Myocyte (in vitro differentiated cells): ENCODE results near the gene PIGR. TPM values are rescaled to one million over a fixed set of nuclear protein-coding genes. Genes with fewer than 3 reads are reported as not detected.
"Not testable (repeated sequence)": the region's sequence is repeated elsewhere in the genome, so short reads cannot be mapped to it uniquely, and the experiment has no call there.

Source experiments
- DNase-seq: peaks from one replicate; pipeline ENCODE4 v3.0.0-alpha.2; 2012; ENCODE audit warnings: low read depth
- total RNA-seq: library from RNA; depleted of rRNA; stranded (reverse); fragments of >200 nt; gene quantifications from 2 replicates; pipeline ENCODE4 v1.2.3, GENCODE V29; 2014

The PIGR gene
- total RNA-seq, 1 donor from 2014 or later: not detected

DNA sequence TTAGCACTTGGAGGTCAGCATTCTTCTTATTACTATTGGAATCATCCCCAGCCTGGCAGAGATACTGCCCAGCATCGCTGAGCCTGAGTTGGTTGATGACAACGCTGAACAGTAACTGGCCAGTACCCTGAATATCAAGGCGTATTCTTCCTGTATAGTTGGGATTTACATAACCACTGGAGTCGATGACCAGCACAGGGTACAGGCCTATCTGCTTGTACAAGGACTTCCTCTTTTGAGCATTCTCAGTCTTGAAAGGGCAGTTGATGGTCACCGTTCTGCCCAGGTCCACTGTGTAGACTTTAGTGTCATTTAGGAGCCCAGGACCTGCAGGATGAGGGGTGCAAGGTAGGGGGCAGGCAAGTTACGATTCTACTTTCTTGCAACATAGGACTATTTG lies 8.8 kb downstream of the PIGR start:
- DNase-seq: no peak

DNA sequence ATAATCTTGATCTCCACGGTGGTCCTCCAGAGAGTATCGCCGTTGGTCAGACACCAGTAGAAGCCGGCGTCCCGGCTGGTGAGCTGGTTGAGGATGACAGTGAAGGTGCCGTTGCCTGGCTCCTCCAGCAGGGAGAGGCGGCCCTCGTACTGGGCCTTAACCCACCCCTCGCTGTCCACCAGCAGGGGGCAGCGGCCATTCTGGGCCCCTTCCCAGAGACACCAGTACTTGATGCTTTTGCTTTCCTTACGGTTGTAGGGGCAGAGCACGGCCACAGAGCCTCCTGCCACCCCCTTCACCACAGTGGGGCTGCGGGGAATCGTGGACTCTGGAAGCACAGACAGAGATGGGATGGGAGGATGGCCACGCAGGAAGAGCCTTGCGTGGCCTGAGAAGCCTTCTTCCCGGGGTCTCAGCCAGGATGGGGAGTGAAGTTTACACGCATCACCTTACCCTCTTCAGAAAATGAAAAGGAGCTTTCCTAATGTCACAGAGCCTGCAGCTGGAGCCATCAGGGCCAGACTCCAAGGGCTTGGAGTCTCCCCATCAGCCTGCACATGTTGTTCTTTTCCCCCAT lies 10.7 kb downstream of the PIGR start:
- DNase-seq: peak; percentile 39

DNA sequence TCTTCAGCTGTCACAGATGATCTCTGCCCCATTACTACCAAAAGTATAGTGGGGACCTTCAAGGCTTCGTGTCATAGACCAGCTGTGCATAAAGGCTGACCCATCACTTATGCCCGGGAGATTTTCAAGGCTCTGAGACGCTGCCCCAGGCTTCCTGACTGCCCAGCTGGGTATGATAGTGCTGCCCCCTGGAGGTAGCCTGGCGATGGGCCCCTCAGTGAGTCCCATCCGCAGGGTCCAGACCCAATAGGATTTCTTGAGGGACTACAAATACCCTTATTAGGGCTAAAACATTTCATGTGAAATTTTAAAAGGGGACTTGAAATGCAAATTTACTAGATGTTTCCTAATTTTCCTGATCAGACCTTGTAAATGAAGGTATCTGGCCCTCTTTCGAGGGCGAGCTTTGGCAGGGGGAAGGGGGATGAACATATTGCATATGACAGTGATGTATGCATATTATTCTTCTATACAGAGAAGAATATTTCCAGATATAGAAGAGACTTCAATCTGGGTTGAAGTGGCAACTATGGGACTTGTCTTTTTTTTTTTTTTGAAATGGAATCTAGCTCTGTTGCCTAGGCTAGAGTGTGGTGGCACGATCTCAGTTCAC lies 12.8 kb downstream of the PIGR start:
- peak; percentile 28 for DNase-seq

DNA sequence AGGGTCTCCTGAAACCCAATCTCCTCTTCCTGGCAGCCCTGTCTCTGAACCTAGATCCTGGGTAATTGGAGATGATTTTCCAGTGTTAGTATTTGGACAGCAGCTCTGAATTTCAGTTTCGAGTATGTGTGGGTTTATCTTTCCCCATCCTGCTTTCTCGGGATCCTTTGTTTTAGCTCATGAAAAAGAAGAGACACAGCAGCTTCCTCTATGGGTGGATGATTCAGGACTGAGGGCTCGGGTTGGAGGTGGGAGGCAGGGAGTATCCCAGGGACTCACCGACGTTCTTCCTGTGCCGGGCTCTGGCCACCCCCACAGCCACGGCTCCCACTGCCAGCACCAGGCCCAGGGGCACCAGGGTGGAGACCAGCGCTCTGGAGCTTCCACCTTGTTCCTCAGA lies 14.1 kb downstream of the PIGR start:
- DNase-seq: no peak

DNA sequence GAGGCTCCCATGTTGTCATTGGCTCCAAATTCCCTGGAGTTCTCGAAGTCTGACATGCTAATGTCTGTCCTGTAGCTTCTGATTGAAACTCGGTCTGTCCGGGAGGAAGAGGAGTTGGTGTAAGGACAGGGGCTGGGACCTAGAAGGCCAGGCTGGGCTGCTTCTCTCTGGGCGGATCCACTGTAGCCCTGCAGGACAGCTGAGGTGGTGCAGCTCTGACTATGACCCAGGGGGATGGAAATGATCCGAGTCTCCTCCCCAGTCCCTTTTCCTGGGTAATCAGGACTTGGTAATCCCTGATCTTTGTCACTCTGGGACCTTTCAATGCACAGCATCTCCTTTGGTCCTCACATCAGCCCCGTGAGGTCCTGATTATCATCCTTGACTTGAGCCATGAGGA lies 14.6 kb downstream of the PIGR start:
- no peak for DNase-seq

GRCh38 chr1:206930210-206930798 lies 16.0 kb downstream of the PIGR start:
- DNase-seq: no peak

DNA sequence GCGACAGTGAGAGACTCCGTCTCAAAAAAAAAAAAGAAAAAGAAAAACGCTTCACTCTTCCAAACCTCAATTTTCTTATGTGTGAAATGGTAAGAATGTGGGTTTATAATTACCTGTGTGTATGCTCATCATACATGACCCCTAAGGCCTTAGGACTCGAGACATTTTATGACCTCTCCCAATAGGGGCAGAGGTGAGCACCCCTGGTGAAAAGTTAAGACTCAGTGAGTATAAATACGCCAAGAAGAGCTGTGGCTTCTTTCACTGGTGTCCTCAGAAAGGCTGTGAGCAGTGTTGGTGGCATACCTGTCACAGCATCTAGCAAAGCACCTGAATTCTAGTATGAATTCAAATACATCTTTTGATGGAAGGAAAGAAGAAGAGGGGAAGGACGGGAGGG lies 16.7 kb downstream of the PIGR start:
- DNase-seq: no peak

- DNase-seq: no peak
Measured at GRCh38 chr1:206926286-206926685, 20.0 kb downstream of the PIGR start.

- DNase-seq: no peak
Measured at GRCh38 chr1:206925106-206925736, 21.0 kb downstream of the PIGR start.

DNA sequence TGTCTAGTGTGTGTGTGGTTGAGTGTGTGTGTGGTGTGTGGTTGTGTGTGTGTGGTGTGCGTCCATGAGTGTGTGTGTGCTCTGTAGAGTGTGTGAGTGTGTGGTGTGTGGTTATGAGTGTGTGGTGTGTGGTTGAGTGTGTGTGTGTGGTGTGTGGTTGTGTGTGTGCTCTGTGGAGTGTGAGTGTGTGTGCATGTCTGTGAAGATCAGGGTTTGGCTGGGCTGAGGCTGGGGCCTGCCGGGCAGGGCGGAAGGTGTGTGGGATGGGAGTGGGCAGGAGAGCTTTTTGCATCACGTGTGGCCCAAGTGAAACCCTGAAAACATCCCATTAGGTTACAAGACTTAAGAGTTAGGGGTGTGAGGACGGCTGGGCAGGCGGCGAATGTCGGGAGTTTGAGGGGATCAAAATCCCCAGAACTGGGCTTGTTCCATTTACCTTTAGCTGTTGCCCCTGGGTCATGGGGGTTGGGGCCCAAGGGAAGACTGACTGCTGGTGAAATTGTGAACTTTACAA lies 21.6 kb downstream of the PIGR start:
- no peak for DNase-seq

DNA sequence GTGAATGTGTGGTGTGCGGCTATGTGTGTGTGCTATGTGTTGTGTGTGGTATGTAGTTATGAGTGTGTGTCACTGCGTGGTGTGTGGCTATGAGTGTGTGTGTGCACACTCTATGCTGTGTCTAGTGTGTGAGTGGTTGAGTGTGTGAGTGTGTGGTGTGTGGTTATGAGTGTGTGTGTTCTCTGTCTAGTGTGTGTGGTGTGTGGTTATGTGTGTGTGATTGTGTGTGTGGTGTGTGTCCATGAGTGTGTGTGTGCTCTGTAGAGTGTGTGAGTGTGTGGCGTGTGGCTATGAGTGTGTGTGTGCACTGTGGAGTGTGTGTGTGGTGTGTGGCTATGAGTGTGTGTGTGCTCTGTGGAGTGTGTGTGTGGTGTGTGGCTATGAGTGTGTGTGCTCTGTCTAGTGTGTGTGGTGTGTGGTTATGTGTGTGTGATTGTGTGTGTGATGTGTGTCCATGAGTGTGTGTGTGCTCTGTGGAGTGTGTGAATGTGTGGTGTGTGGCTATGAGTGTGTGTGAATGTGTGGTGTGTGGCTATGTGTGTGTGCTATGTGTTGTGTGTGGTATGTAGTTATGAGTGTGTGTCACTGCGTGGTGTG lies 22.2 kb downstream of the PIGR start:
- not testable (repeated sequence) for DNase-seq

DNA sequence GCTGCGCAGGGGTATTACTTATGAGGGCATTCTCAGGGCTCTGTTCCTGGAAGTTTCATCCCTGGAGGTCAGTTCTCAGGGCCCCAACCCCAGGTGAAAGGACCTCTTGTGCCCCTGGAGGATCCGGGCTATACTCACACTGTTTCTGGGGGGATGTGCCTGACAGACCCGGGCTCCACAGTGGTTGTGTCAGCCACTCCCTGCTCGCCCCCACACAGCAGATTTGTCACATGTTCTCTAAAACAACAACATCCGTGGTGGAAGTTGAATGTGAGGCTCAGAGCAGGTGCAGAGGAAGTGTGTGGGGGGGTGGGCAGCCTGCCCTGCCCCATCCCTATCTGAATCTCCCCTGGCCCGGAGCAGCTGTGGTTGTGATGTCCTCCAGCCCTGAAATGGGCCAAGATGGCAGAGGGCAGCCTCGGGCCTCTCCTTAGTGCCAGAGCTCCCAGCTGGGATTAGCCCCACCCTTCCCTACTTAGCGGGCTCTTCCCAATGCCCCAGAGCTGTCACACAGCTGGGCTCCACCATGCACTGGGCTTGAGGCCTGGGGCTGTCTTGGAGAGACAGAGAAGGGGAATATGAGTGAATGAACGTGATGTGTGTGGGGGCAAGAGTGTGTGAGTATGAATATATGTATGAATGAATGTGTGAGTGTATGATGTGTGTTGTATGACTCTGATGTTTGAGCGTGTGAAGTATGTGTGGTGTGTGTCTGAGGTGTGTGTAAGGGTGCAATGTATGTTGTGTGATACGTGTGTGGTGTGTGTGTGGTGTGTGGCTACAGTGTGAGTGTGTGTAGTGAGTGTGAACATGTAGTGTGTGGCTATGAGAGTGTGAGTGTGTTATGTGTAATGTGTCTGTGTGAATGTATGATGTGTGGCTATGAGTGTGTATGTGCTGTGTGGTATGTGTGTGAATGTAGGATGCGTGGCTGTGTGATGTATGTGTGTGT lies 23.0 kb downstream of the PIGR start:
- DNase-seq: peak; percentile 46

- no peak for DNase-seq
Measured at GRCh38 chr1:206922524-206922923, 23.7 kb downstream of the PIGR start.

DNA sequence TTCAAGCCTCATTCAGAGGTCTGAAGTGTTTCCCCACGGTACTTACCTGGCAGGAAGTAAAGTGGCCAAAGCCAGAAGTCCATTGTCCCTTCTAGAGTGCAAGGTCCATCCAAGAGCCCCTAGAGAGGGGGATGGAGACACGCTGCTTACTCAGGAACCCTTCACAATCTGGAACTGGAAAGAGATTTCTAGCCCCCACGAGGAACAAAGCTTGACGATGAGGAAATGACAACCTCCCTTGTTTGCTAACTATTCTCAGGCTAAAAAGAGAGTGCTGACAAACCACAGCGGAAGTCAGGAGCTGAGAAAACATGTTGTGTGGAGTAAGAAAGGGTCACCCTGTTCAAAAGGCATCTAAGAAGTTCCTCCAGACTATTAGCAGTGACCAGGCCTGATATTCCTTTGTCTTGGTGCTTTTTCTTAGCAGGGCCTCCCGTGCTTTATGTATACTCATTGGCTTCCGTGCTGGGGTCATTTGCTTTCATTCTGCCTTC lies 24.4 kb downstream of the PIGR start, which contains the start of gene FCMR:
Gene FCMR (minus strand): TSS at position 170 of the 494 bp plus-strand sequence. CDS start 87 bp downstream, at position 83.
- no peak for DNase-seq

- no peak for DNase-seq
Measured at GRCh38 chr1:206918076-206918475, 28.2 kb downstream of the PIGR start.

- no peak for DNase-seq
Measured at GRCh38 chr1:206916000-206916709, 30.1 kb downstream of the PIGR start.

DNA sequence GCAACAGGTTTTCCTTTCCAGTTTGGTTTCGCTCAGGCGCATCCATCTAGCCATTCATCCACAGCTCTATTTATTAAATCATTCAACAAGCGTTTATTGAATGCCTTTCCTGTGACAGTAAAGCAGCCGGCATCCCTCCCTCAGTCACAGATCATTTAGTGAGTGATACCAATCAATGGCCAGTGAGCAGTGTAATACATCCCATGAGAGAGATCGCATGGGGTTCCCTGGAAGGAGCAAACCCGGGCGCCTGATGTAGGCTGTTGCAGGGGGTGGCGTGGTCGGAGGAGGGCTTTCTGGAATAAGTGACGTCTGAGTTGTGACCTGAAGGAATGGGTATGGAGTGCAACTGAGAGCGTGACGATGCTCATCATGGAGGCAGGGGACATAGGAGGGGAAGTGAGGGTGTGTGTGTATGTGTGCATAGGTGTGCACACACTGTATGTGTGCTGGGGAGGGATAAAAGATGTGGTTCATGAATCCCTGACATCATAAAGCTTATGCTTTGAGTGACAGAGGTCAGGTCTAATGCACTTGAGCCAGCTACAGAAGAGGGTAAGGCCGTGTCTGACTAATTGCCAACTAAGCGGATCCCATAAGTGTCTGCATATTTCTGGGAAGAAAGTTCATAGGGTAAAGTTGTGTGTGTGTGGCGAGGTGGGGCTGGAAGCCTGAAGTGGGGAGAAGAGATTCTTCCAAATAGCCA lies 31.1 kb downstream of the PIGR start:
- no peak for DNase-seq

DNA sequence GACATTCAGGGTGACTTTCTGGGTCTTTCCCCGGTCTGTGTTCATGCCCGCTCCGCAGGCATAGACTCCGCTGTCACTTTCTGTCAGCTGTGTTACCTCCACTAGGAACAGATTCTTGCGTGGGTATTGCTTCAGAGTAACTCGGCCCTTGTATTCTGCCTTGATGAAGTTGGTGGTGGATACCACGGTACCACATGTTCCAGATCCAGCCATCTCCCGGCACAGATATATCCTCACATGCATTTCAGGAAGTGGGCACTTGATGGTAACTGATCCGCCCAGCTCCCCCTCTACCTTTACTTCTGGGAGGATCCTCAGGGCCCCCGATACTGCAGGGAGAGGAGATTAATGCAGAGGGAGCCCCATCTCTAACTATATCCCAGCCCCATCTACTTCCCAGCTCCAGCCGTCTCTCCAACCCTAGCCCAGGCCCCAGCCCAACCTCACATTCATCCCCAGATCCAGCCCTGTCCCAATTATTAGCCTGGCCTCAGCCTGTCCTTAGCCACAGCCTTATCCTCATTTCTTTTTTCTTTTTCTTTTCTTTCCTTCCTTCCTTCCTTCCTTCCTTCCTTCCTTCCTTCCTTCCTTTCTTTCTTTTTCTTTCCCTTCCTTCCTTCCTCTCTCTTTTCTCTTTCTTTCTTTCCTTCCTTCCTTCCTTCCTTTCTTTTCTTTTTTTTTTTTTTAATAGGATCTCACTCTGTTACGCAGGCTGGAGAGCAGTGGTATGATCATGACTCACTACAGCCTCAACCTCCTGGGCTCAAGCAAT lies 32.3 kb downstream of the PIGR start:
- no peak for DNase-seq
